Bronchial epithelial cell (primary cell): ENCODE measurements around the gene MS4A2. TPM values are rescaled to one million over a fixed set of nuclear protein-coding genes. Genes with fewer than 3 reads are reported as not detected.
A peak's percentile ranks its signal among the peaks of the same experiment; 100 is the strongest.
"Not testable (repeated sequence)": the region's sequence is repeated elsewhere in the genome, so short reads cannot be mapped to it uniquely, and the experiment has no call there.

Source experiments
- DNase-seq: peaks from one replicate; pipeline ENCODE4 v3.0.0-alpha.2; 2010; ENCODE audit warnings: low read depth
- FAIRE-seq: peaks from 2 replicates; lab custom pipeline; 2011; peaks lifted over from hg19 to GRCh38; lab: Jason Lieb, UNC
- H3K27me3 ChIP-seq: 2 replicates; pipeline ENCODE4 v1.5.1; 2011; ENCODE audit warnings: low read length; ENCODE audit not compliant: control insufficient read depth, insufficient read depth
- H3K36me3 ChIP-seq: 2 replicates; pipeline ENCODE4 v1.5.1; 2011; ENCODE audit warnings: low read length; ENCODE audit not compliant: control insufficient read depth, insufficient read depth
- H3K4me3 ChIP-seq: 2 replicates; pipeline ENCODE4 v1.5.1; 2011; ENCODE audit warnings: mild to moderate bottlenecking, low read depth, low read length, control low read depth
- total RNA-seq: library from RNA; depleted of rRNA; stranded (reverse); fragments of >200 nt; gene quantifications from 2 replicates; pipeline ENCODE4 v1.2.1, GENCODE V29; 2014
- TF ChIP-seq, protein P1 (sequence below): IDR thresholded peaks from 2 replicates; pipeline ENCODE4 v1.5.1; 2011; ENCODE audit warnings: mild to moderate bottlenecking, moderate library complexity, low read length, control low read depth, inconsistent platforms; ENCODE audit not compliant: insufficient read depth, severe bottlenecking

Gene MS4A2
- total RNA-seq, 1 donor from 2014 or later, result not detected

DNA sequence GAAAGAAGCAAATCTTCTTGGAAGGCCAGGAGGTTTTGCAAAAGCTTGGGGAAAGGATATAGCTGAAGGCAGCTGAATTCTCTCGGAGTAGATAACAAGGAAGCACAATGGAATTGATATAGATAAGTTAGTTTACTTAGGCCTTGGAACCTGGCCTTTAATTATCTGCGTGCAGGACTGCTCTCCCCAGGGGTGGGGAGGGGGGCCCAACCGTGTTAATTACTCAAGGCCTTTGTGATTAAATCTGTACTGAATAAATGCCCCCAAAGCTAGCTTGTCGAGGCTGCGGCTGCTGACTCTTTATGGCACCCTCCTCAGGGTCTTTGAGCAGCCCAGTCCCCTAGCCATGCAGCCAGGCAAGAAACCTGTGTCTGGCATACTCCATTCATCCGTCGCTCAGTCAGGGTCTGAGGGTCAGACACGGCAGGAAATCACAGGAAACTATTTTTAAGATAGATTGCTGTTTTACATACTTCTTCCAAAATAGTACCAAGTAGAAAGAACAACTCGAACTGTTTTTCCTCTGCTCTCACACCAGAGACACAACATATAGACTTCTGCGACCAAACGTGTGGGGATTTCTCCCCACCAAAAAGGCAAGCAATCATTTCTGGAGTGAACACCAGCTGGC is 36.5 kb downstream of the MS4A2 start:
- no peak for DNase-seq
- H3K27me3 ChIP-seq, result no peaks in the 10 kb centered on the region
- H3K4me3 ChIP-seq, result no peak overlapping the region
- peak; percentile 36 for FAIRE-seq
- TF ChIP-seq, protein P1, sequence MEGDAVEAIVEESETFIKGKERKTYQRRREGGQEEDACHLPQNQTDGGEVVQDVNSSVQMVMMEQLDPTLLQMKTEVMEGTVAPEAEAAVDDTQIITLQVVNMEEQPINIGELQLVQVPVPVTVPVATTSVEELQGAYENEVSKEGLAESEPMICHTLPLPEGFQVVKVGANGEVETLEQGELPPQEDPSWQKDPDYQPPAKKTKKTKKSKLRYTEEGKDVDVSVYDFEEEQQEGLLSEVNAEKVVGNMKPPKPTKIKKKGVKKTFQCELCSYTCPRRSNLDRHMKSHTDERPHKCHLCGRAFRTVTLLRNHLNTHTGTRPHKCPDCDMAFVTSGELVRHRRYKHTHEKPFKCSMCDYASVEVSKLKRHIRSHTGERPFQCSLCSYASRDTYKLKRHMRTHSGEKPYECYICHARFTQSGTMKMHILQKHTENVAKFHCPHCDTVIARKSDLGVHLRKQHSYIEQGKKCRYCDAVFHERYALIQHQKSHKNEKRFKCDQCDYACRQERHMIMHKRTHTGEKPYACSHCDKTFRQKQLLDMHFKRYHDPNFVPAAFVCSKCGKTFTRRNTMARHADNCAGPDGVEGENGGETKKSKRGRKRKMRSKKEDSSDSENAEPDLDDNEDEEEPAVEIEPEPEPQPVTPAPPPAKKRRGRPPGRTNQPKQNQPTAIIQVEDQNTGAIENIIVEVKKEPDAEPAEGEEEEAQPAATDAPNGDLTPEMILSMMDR, result no peak
- H3K36me3 ChIP-seq, result no peaks in the 10 kb centered on the region

DNA sequence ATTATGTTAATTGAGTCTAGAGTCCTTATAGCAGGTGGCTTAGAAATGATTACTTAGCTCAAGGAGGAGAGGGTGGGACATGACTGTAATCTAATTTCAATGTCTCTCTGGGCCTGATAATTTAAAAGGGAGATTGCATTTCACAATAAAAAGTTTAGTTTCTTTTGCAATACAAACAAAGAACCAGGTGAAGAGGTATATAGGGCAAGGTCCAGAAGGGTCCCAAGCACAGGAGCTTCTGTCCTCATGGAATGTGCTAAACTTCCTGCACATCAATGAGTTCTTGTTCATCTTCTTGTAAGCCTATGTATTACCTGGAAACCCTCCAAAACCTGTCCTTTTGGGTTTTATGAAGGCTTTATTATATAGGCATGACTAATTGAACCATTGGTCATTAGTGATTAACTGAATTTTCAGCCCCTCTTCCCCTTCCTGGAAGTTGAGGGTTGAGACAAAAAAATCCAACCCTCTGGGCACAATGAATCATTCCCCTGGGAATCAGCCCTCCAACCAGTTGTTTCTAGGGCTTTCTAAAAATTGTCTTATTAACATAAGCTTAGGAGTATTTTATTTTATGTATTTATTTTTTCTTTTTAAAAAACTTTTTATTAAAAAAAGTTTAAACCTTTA is 37.6 kb downstream of the MS4A2 start:
- DNase-seq (peak; percentile 88), FAIRE-seq (no peak)
- Histone ChIP-seq H3K36me3 (no peaks in the 10 kb centered on the region), H3K4me3 (no peak overlapping the region), H3K27me3 (no peaks in the 10 kb centered on the region)
- TF ChIP-seq, protein P1, result no peak

DNA sequence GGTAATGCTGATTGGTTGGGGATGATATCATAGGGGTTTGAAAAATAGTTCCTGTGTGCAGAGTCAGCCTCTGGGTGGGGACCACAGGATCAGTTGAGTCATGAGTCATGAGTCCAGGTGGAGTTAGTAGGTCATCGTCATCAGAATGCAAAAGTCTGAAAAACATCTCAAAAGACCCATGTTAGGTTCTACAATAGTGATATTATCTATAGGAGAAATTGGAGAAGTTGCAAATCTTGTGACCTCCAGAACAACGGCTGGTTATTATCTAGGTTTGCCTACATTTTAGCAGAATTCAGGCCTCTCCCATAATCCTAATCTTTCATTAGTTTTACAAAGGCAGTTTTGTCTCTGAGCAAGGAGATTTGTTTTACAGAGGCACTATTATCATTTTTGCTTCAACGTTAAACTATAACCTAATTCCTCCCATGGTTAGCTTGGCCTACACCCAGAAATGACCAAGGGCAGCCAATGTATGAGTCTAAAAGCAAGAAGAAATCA is 38.9 kb downstream of the MS4A2 start:
- Histone ChIP-seq H3K4me3 (no peak overlapping the region), H3K36me3 (no peaks in the 10 kb centered on the region), H3K27me3 (no peaks in the 10 kb centered on the region)
- TF ChIP-seq, protein P1, result no peak
- DNase-seq (peak; percentile 82), FAIRE-seq (no peak)

DNA sequence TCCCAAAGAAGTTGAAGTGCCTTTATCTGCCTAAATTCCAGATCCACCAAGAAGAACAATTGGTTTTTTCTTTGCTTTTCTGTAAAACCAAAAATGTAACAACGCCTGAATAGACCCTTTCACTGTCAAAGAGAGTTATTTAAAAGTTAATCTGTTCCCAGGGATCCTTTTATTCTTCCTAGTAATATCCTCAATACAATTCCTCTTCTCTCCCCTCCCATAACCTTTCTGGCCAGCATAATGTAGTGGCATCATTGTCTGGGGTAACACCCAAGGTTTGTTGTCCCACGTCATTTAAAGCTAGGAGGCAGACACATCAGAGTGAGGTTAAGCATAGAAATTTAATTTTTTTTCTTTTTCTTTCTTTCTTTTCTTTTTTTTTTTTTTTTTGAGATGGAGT is 39.9 kb downstream of the MS4A2 start:
- no peak for FAIRE-seq
- H3K27me3 ChIP-seq, result no peaks in the 10 kb centered on the region
- no peaks in the 10 kb centered on the region for H3K36me3 ChIP-seq
- H3K4me3 ChIP-seq, result no peak overlapping the region
- TF ChIP-seq, protein P1, result no peak
- no peak for DNase-seq

DNA sequence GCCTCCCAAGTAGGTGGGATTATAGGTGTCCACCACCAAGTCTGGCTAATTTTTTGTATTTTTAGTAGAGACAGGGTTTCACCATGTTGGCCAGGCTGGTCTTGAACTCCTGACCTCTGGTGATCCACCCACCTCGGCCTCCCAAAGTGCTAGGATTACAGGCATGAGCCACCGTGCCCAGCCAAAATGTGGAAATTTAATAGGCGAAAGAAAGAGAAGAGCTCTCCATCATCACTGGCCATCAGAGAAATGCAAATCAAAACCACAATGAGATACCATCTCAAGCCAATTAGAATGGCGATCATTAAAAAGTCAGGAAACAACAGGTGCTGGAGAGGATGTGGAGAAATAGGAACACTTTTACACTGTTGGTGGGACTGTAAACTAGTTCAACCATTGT is 40.4 kb downstream of the MS4A2 start:
- not testable (repeated sequence) for H3K27me3 ChIP-seq, H3K36me3 ChIP-seq, FAIRE-seq, DNase-seq, H3K4me3 ChIP-seq

DNA sequence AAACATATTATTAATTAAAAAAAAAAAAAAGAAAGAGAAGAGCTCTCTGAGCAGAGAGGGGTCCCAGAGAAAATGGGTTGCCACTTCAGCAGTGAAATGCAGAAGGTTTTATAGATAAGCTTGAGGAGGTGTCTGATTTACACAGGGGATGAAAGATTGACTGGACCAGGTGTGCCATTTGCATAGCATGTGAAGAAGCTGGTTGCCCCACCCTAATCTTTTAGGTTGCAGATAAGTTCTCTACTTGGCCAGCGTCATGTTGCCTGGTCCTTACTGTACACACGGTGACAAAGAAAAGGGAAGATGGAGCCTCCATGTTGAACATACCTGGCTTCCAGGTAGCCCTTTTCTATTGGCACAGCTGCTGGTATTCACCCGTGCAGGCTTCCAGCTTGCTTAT is 41.4 kb downstream of the MS4A2 start:
- FAIRE-seq (no peak), DNase-seq (no peak)
- H3K4me3 ChIP-seq, result no peak overlapping the region
- H3K27me3 ChIP-seq, result no peaks in the 10 kb centered on the region
- TF ChIP-seq, protein P1, result no peak
- H3K36me3 ChIP-seq, result no peaks in the 10 kb centered on the region
